Transverse colon (tissue), 4 donors: ENCODE measurements around the gene HASPIN.

Experiments
- POLR2AphosphoS5 ChIP-seq, 3 donors: sonication (generic); formaldehyde crosslinking; IDR thresholded peaks; one replicate each; pipeline ENCODE4 v1.6.1; 2016; ENCODE audit warnings: antibody characterized with exemption in 3 of 3
- TF ChIP-seq, protein P1 (sequence below), 5 experiments: fragments of 200-600 bp in 3 of 5; fragments of 450-650 bp in 2 of 5; sonication (generic) in 3 of 5; IDR thresholded peaks; 1 replicate in 2 of 5; 2 replicates in 3 of 5; pipeline ENCODE4 v1.5.1; 2016 to 2017; ENCODE audit warnings: antibody characterized with exemption in 5 of 5, inconsistent platforms in 3 of 5, mild to moderate bottlenecking in 2 of 5, moderate library complexity in 1 of 5

DNA sequence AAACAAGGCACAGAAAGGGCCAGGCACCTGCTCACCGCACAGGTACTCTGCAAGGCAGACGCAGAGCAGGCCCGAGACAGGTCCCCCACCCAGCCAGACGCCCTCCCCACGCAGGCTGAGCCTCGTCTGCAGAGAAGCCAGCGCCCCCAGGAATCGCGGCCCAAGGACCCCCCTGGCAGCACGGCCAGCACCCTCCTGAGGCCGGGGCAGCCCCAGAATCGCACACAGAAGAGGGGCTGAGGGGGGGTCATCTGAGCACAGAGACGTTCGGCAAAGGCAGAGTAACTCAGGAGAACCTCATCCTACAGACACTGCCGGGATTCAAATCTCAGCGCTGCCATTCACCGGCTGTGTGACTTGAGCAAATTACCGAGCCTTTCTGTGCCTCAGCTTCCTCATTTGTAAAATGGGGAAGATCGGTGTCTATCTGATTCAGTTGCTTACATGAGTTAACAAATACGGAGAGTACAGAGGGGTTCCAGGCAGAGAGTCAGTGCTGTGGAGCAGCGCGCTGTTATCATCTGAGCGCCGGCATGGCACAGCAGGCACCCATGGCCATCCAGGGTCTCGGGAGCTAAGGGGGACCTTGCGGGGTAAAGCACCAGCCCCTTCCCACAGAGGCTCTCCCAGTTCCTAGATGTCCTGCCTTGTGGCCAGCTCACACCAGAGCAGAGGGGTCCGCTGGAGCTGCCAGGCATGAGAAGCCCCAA, 44.7 kb upstream of the HASPIN start:
- TF ChIP-seq, protein P1, sequence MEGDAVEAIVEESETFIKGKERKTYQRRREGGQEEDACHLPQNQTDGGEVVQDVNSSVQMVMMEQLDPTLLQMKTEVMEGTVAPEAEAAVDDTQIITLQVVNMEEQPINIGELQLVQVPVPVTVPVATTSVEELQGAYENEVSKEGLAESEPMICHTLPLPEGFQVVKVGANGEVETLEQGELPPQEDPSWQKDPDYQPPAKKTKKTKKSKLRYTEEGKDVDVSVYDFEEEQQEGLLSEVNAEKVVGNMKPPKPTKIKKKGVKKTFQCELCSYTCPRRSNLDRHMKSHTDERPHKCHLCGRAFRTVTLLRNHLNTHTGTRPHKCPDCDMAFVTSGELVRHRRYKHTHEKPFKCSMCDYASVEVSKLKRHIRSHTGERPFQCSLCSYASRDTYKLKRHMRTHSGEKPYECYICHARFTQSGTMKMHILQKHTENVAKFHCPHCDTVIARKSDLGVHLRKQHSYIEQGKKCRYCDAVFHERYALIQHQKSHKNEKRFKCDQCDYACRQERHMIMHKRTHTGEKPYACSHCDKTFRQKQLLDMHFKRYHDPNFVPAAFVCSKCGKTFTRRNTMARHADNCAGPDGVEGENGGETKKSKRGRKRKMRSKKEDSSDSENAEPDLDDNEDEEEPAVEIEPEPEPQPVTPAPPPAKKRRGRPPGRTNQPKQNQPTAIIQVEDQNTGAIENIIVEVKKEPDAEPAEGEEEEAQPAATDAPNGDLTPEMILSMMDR (IDR thresholded peaks at IDR 0.05) = no peak
- TF ChIP-seq POLR2AphosphoS5 (IDR thresholded peaks at IDR 0.05) = no peak
